ENCODE measurements around the gene TFR2. TPM values are rescaled to one million over a fixed set of nuclear protein-coding genes. Genes with fewer than 3 reads are reported as not detected.

Gene TFR2
- total and polyA plus RNA-seq, 2 of the 13 experiments (the other 11 are each of a cell fraction or from before 2014, with no cell fraction given): 36.9 to 64.2 TPM

- TF ChIP-seq ZNF407 (CRISPR knock-in tag; IDR thresholded peaks at IDR 0.05; ENCODE audit: not compliant biosample characterization): peak; percentile 5
- 0 out of 2 replicates have a peak, but pooled peaks have one; percentile 7 for TF ChIP-seq FOSL2 (CRISPR knock-in tag; IDR thresholded peaks at IDR 0.05)
- TF ChIP-seq FOXA1 (IDR thresholded peaks at IDR 0.05): no peak
- TF ChIP-seq FOXA1 (CRISPR knock-in tag; IDR thresholded peaks at IDR 0.05): no peak
- TF ChIP-seq GPBP1L1 (CRISPR knock-in tag; IDR thresholded peaks at IDR 0.05): no peak
- no peak for TF ChIP-seq ZNF282 (IDR thresholded peaks at IDR 0.05; ENCODE audit: partially characterized antibody)
- TF ChIP-seq NFYB (CRISPR knock-in tag; IDR thresholded peaks at IDR 0.05): no peak
- TF ChIP-seq MIXL1 (CRISPR knock-in tag; IDR thresholded peaks at IDR 0.05): no peak
- no peak for TF ChIP-seq ZNF30 (CRISPR knock-in tag; IDR thresholded peaks at IDR 0.05)
- no peak for TF ChIP-seq MTF2 (CRISPR knock-in tag; IDR thresholded peaks at IDR 0.05; ENCODE audit: borderline replicate concordance)
- no peak for TF ChIP-seq ZNF34 (CRISPR knock-in tag; IDR thresholded peaks at IDR 0.05; ENCODE audit: borderline replicate concordance)
- no peak; the same call in 1 of the 2 replicates for TF ChIP-seq PHF8 (CRISPR knock-in tag; IDR thresholded peaks at IDR 0.05)
- TF ChIP-seq NR0B2 (CRISPR knock-in tag; IDR thresholded peaks at IDR 0.05): 0 out of 2 replicates have a peak, but pooled peaks have one; percentile 35
- TF ChIP-seq ZNF275 (CRISPR knock-in tag; IDR thresholded peaks at IDR 0.05; ENCODE audit: borderline replicate concordance): no peak
- TF ChIP-seq KLF6 (CRISPR knock-in tag; IDR thresholded peaks at IDR 0.05): no peak
- no peak for TF ChIP-seq ZNF616 (CRISPR knock-in tag; IDR thresholded peaks at IDR 0.05; ENCODE audit: low read depth)
- TF ChIP-seq SMARCC2 (IDR thresholded peaks at IDR 0.05): no peak
- TF ChIP-seq ZBTB38 (CRISPR knock-in tag; IDR thresholded peaks at IDR 0.05): no peak
- TF ChIP-seq ZNF816 (CRISPR knock-in tag; IDR thresholded peaks at IDR 0.05; ENCODE audit: borderline replicate concordance): 0 out of 2 replicates have a peak, but pooled peaks have one; percentile 58
Measured at GRCh38 chr7:100612730-100613390, 28.5 kb downstream of the TFR2 start (continued).
